Loucy (cell line): ENCODE data around the gene FRS2.

Source experiments
- H2AFZ ChIP-seq: fragments of 200-600 bp; sonication (generic); 2 replicates; pipeline ENCODE4 v1.6.0; 2016; ENCODE audit warnings: antibody characterized with exemption, mild to moderate bottlenecking, low read length, moderate library complexity
- H3F3A ChIP-seq: fragments of 200-600 bp; 2 replicates; pipeline ENCODE4 v1.6.0; 2016; ENCODE audit warnings: antibody characterized with exemption, low read depth, mild to moderate bottlenecking
- H3K27me3 ChIP-seq: fragments of 200-600 bp; sonication (generic); 2 replicates; pipeline ENCODE4 v1.6.1; 2014; ENCODE audit warnings: low read length, mild to moderate bottlenecking; ENCODE audit not compliant: insufficient read depth, poor library complexity, severe bottlenecking
- H3K36me3 ChIP-seq: fragments of 200-600 bp; sonication (generic); 2 replicates; pipeline ENCODE4 v1.6.1; 2016; ENCODE audit warnings: low read length; ENCODE audit not compliant: insufficient read depth
- H3K4me1 ChIP-seq: fragments of 200-600 bp; sonication (generic); 2 replicates; pipeline ENCODE4 v1.5.1; 2014; ENCODE audit warnings: low read length, mild to moderate bottlenecking; ENCODE audit not compliant: insufficient read depth, poor library complexity, severe bottlenecking
- H3K4me2 ChIP-seq: fragments of 200-600 bp; sonication (generic); 2 replicates; pipeline ENCODE4 v1.6.0; 2014; ENCODE audit warnings: antibody characterized with exemption, low read length, low read depth, mild to moderate bottlenecking; ENCODE audit not compliant: poor library complexity, severe bottlenecking
- H3K4me3 ChIP-seq: fragments of 200-600 bp; sonication (generic); 2 replicates; pipeline ENCODE4 v1.5.1; 2014; ENCODE audit warnings: low read length, mild to moderate bottlenecking, mixed read lengths; ENCODE audit not compliant: poor library complexity, severe bottlenecking
- H3K79me2 ChIP-seq: fragments of 200-600 bp; sonication (generic); 2 replicates; pipeline ENCODE4 v1.6.1; 2014; ENCODE audit warnings: low read length; ENCODE audit not compliant: insufficient read depth
- H3K9ac ChIP-seq: fragments of 200-600 bp; sonication (generic); 2 replicates; pipeline ENCODE4 v1.6.0; 2014; ENCODE audit warnings: mild to moderate bottlenecking, low read depth, low read length, moderate library complexity; ENCODE audit not compliant: poor library complexity, severe bottlenecking
- H3K9me2 ChIP-seq: fragments of 200-600 bp; sonication (generic); replicated peaks from 2 replicates; pipeline ENCODE4 v1.6.1; 2016; ENCODE audit warnings: low read depth, low read length, mixed read lengths
- H3K9me3 ChIP-seq: fragments of 200-600 bp; sonication (generic); 2 replicates; pipeline ENCODE4 v1.6.1; 2014; ENCODE audit warnings: mild to moderate bottlenecking, antibody characterized with exemption, low read length, low read depth; ENCODE audit not compliant: insufficient read depth
- H4K20me1 ChIP-seq: fragments of 200-600 bp; sonication (generic); 2 replicates; pipeline ENCODE4 v1.6.0; 2014; ENCODE audit warnings: antibody characterized with exemption, low read length, mild to moderate bottlenecking; ENCODE audit not compliant: insufficient read depth, poor library complexity, severe bottlenecking
- EZH2phosphoT487 ChIP-seq: fragments of 200-600 bp; IDR thresholded peaks from 2 replicates; pipeline ENCODE4 v1.6.1; 2018; ENCODE audit warnings: antibody characterized with exemption, mild to moderate bottlenecking, moderate library complexity, borderline replicate concordance
- TF ChIP-seq, protein P1 (sequence below): fragments of 200-600 bp; sonication (generic); conservative IDR thresholded peaks from 2 replicates; pipeline ENCODE4 v1.5.1; 2014; ENCODE audit warnings: mild to moderate bottlenecking, antibody characterized with exemption, low read length

The FRS2 gene

DNA sequence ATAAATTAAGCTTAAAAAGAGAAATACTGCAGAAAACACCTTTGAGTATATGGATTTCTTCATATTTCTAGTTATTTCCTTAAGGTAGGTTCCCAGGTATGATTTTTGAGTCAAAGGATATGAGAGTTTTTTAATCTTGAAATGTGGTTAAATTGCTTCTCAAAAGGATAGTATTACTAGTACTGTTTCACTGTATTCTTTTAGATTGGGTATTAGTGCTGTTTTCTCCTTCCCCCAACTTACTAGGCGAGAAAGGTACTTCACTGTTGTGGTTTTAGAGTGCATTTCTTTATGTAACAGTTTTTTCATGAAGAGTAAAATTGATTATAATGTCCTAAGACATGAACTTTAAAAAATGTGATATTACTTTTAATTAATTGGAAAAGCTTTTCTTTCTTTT lies 13.5 kb downstream of the FRS2 start:
- TF ChIP-seq, protein P1, sequence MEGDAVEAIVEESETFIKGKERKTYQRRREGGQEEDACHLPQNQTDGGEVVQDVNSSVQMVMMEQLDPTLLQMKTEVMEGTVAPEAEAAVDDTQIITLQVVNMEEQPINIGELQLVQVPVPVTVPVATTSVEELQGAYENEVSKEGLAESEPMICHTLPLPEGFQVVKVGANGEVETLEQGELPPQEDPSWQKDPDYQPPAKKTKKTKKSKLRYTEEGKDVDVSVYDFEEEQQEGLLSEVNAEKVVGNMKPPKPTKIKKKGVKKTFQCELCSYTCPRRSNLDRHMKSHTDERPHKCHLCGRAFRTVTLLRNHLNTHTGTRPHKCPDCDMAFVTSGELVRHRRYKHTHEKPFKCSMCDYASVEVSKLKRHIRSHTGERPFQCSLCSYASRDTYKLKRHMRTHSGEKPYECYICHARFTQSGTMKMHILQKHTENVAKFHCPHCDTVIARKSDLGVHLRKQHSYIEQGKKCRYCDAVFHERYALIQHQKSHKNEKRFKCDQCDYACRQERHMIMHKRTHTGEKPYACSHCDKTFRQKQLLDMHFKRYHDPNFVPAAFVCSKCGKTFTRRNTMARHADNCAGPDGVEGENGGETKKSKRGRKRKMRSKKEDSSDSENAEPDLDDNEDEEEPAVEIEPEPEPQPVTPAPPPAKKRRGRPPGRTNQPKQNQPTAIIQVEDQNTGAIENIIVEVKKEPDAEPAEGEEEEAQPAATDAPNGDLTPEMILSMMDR = no peak
- no peak for TF ChIP-seq EZH2phosphoT487
- no peaks in the 10 kb centered on the region for H3F3A ChIP-seq
- no peak overlapping the region for H3K4me3 ChIP-seq
- H4K20me1 ChIP-seq = peaks cover 29% of the 10 kb centered on the region
- H2AFZ ChIP-seq = no peak overlapping the region
- no peaks in the 10 kb centered on the region for H3K9me2 ChIP-seq
- H3K79me2 ChIP-seq = peaks cover 91% of the 10 kb centered on the region
- H3K9me3 ChIP-seq = peaks cover 7% of the 10 kb centered on the region; the same call in 1 of the 2 replicates
- peaks cover 7% of the 10 kb centered on the region; the same call in 1 of the 2 replicates for H3K36me3 ChIP-seq
- H3K9ac ChIP-seq = no peak overlapping the region
- H3K27me3 ChIP-seq = no peaks in the 10 kb centered on the region
- no peak overlapping the region for H3K4me2 ChIP-seq
- peaks cover 9% of the 10 kb centered on the region for H3K4me1 ChIP-seq

DNA sequence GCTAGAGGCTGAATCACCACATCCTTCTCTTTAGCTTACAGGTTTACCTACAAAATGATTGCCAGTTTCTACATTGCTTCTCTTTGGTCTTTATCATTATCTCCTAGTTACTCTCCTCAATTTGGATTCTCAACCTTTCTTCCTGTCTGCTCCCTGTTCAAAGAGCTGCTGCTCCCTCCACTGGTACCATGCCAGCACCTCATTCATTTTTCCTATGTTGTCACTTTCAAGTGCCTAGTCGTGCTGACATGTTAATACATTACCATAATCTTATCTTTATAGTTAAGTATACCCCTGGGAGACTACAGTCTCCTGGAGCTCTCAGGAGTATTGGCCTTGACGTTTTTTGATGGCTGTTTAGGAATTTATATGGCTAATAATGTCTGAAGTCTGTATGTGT lies 14.2 kb downstream of the FRS2 start:
- no peaks in the 10 kb centered on the region for H3K27me3 ChIP-seq
- peaks cover 29% of the 10 kb centered on the region for H4K20me1 ChIP-seq
- H3K4me1 ChIP-seq = peaks cover 9% of the 10 kb centered on the region
- no peaks in the 10 kb centered on the region for H3F3A ChIP-seq
- no peak overlapping the region for H2AFZ ChIP-seq
- TF ChIP-seq, protein P1 = peak; percentile 25; the same call in 1 of the 2 replicates
- TF ChIP-seq EZH2phosphoT487 = no peak
- H3K9ac ChIP-seq = no peak overlapping the region
- H3K79me2 ChIP-seq = peaks cover 90% of the 10 kb centered on the region
- no peaks in the 10 kb centered on the region for H3K9me2 ChIP-seq
- peaks cover 7% of the 10 kb centered on the region; the same call in 1 of the 2 replicates for H3K9me3 ChIP-seq
- H3K4me3 ChIP-seq = no peak overlapping the region
- H3K4me2 ChIP-seq = no peak overlapping the region
- peaks cover 7% of the 10 kb centered on the region; the same call in 1 of the 2 replicates for H3K36me3 ChIP-seq

DNA sequence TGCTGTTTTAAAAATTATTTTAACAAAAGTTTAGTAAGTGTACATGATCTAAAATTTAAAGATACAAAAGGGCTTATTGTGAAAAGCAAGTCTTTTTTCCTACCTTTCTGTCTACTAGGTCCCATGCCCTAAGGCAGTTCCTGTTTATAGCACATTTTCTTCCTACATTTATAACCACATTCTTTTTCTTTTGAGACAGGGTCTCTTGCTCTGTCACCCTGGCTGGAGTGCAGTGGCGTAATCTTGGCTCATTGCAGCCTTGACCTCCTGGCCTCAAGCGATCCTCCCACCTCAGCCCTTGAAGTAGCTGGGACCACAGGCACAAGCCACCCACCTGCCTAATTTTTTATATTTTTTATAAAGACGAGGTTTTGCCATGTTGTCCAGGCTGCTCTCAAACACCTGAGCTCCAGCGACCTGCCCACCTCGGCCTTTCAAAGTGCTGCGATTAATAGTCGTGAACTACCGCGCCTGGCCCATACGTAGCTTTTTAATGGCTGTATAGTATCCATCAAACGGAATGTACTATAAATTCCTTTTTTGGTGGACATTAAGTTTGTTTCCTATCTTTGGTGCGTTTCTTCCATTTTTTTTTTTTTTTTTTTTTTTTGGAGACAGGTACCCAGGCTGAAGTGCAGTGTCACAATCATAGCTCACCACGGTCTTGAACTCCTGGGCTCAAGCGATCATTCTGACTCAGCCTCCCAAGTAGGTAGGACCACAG lies 20.9 kb downstream of the FRS2 start:
- Histone ChIP-seq H3K79me2 (peaks cover 87% of the 10 kb centered on the region), H3K27me3 (no peaks in the 10 kb centered on the region), H3K36me3 (peaks cover 7% of the 10 kb centered on the region; the same call in 1 of the 2 replicates), H3K9me2 (no peaks in the 10 kb centered on the region), H3K4me3 (no peak overlapping the region), H3K9me3 (peaks cover 7% of the 10 kb centered on the region; the same call in 1 of the 2 replicates), H3K4me1 (no peaks in the 10 kb centered on the region), H3K4me2 (no peak overlapping the region), H3F3A (no peaks in the 10 kb centered on the region), H2AFZ (no peak overlapping the region), H4K20me1 (no peaks in the 10 kb centered on the region), H3K9ac (no peak overlapping the region)
- no peak for TF ChIP-seq EZH2phosphoT487
- TF ChIP-seq, protein P1 = no peak
